ENCODE measurements around the gene SET.

SET gene

GRCh38 chr9:128712451-128713410, 23.7 kb downstream of the SET start:
- DNase-seq (ENCODE audit: low read depth, low spot score) = no peak

- no peak for DNase-seq (ENCODE audit: low read depth, low spot score)
These were observed 24.4 kb downstream of the SET start for GRCh38 chr9:128713411-128713780.

GRCh38 chr9:128713941-128714573, 25.0 kb downstream of the SET start:
- DNase-seq (ENCODE audit: low read depth, low spot score) = no peak

- DNase-seq (ENCODE audit: low read depth, low spot score) = no peak
These were observed 25.8 kb downstream of the SET start for GRCh38 chr9:128714586-128715435.

- no peak for DNase-seq (ENCODE audit: low read depth, low spot score)
These were observed 26.4 kb downstream of the SET start for GRCh38 chr9:128715436-128715750.

GRCh38 chr9:128716581-128717254, 27.7 kb downstream of the SET start:
- no peak for DNase-seq (ENCODE audit: low read depth, low spot score)

GRCh38 chr9:128718047-128718446, 29.0 kb downstream of the SET start:
- DNase-seq (ENCODE audit: low read depth, low spot score) = no peak

GRCh38 chr9:128718475-128718874, 29.5 kb downstream of the SET start:
- DNase-seq (ENCODE audit: low read depth, low spot score) = no peak

- DNase-seq (ENCODE audit: low read depth, low spot score) = no peak
These were observed 31.0 kb downstream of the SET start for GRCh38 chr9:128719919-128720605.

- DNase-seq (ENCODE audit: low read depth, low spot score) = no peak
These were observed 31.9 kb downstream of the SET start for GRCh38 chr9:128720841-128721486.

- DNase-seq (ENCODE audit: low read depth, low spot score) = no peak
These were observed 32.5 kb downstream of the SET start for GRCh38 chr9:128721487-128722010.

- DNase-seq (ENCODE audit: low read depth, low spot score) = no peak
These were observed 33.6 kb downstream of the SET start for GRCh38 chr9:128722380-128723351.

GRCh38 chr9:128723352-128723865, 34.4 kb downstream of the SET start:
- DNase-seq (ENCODE audit: low read depth, low spot score) = no peak

GRCh38 chr9:128723866-128724743, 35.1 kb downstream of the SET start, which contains the start of gene ZDHHC12:
Gene ZDHHC12 (minus strand): TSS chr9:128724127. CDS start chr9:128724093, 34 bp downstream.
- peak; percentile 94 for DNase-seq (ENCODE audit: low read depth, low spot score)

- DNase-seq (ENCODE audit: low read depth, low spot score) = peak; percentile 93
These were observed 35.8 kb downstream of the SET start for GRCh38 chr9:128724744-128725211.

- no peak for DNase-seq (ENCODE audit: low read depth, low spot score)
These were observed 38.7 kb downstream of the SET start for GRCh38 chr9:128727640-128728248.

GRCh38 chr9:128728298-128728697, 39.3 kb downstream of the SET start:
- no peak for DNase-seq (ENCODE audit: low read depth, low spot score)
